SK-N-MC (cell line): ENCODE results near the gene P2RY8.

Experiments used
- EZH2 ChIP-seq: fragments of 200-600 bp; sonication (generic); IDR thresholded peaks from one replicate; pipeline ENCODE4 v1.6.1; 2017; ENCODE audit warnings: antibody characterized with exemption
- FOXP2 ChIP-seq: optimal IDR thresholded peaks from 2 replicates; pipeline ENCODE3; 2011; ENCODE audit warnings: mild to moderate bottlenecking, moderate library complexity; ENCODE audit not compliant: insufficient read depth; ENCODE audit errors: extremely low read length, control extremely low read depth
- POLR2AphosphoS5 ChIP-seq: IDR thresholded peaks from 2 replicates; pipeline ENCODE4 v1.6.1; 2012; ENCODE audit warnings: mild to moderate bottlenecking, low read depth, low read length, borderline replicate concordance

GRCh38 chrX:1582686-1583437 lies 45.9 kb upstream of the P2RY8 start:
- TF ChIP-seq EZH2 (no peak), POLR2AphosphoS5 (no peak), FOXP2 (no peak)
